Measurements from ENCODE around the gene COQ9.

COQ9 gene

GRCh38 chr16:57509231-57509923, 62.1 kb downstream of the COQ9 start:
- no peak for DNase-seq (ENCODE audit: low read depth in 2 of 2, low spot score in 1 of 2)

DNA sequence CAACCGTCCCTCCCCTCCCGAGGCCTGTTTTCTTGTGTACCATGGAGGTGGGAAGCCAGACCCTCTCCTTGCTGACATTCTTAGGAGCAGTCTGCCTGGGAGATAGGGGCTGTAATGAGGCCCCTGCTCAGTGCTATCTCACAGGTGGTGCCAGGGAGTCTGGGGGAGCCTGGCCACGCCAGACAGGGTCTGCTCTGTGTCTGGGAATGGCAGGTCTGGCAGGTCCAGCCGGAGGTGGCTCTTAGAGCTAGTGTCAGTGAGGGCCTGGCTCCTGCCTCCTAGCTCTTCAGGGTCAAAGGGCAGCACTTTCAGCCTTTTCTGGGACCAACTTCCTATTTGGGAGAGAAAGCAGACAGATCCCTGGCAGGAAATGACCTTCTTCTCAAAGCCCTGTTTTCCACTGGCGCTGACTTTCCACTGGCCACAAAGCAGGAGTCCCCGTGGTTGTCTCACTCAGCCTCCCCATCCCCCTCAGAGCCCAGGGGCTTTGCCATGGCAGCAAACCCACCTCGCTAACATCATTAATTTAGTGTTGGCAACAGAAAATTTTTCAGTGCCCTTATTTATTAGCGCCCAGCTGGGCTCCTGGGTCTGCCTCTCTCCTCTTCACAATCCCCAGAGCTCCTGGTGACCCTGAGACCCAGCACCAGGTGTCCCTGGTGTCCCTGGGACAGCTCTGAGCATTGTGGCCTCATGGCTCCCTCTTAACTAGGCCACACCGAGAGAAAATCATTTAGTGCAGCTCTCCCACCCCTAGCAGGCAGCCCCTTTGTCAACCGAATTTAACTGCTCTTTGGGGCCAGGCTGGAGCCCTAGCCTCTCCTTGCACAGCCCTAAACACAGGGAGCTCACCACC, 63.0 kb downstream of the COQ9 start:
- no peak for DNase-seq (ENCODE audit: low read depth in 2 of 2, low spot score in 1 of 2)

Data from stimulated activated CD8-positive, alpha-beta memory T cell treated with anti-CD3 and anti-CD28 coated beads, Interleukin-4, amount 100 ng/mL, for 1 hour (primary cell).